Muscle layer of colon (tissue), 2 donors: Measurements from ENCODE around the gene PRKAG2.

Experiments
- H3K27ac ChIP-seq: one replicate; pipeline ENCODE4 v1.7.0; 2013; ENCODE audit warnings: low read depth, mild to moderate bottlenecking, low read length, moderate library complexity
- H3K27me3 ChIP-seq, 2 donors: one replicate each; pipeline ENCODE4 v1.7.0; 2013; ENCODE audit warnings: low read length in 2 of 2, mild to moderate bottlenecking in 2 of 2; ENCODE audit not compliant: insufficient read depth in 2 of 2, control insufficient read depth in 1 of 2
- H3K36me3 ChIP-seq: one replicate; pipeline ENCODE4 v1.7.0; 2013; ENCODE audit warnings: mild to moderate bottlenecking, low read length; ENCODE audit not compliant: insufficient read depth
- H3K4me1 ChIP-seq: one replicate; pipeline ENCODE4 v1.7.0; 2013; ENCODE audit warnings: mild to moderate bottlenecking, low read length; ENCODE audit not compliant: insufficient read depth
- H3K4me3 ChIP-seq, 2 donors: one replicate each; pipeline ENCODE4 v1.7.0; 2013; ENCODE audit warnings: low read length in 2 of 2, low read depth in 1 of 2, mild to moderate bottlenecking in 1 of 2, moderate library complexity in 1 of 2
- H3K9ac ChIP-seq: one replicate; pipeline ENCODE4 v1.7.0; 2013; ENCODE audit warnings: low read length
- H3K9me3 ChIP-seq: one replicate; pipeline ENCODE4 v1.7.0; 2013; ENCODE audit warnings: mild to moderate bottlenecking, low read length
- donor health status: abdominal sarcoma.
- donor health status: Adenocarcinoma of cecum.

PRKAG2 gene

DNA sequence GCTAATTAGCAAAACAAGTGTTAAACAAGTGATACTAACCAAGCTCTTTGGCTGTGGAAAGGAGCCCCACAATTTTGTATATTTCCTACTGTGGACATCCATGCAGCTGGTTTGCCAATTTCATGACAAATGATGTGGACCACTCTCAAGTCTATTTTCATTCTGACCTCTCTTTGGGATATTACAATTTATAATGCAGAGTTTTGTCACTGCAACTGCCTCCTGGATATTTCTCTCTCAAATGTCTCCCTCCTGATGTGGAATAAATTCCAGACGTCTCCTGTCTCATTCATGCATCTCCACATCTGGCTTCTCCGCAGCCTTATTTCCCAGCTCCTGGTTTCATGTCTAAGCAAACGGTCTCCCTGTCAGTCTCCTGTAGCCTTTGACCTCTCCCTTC, 276.6 kb downstream of the PRKAG2 start:
- Histone ChIP-seq H3K27ac (peak overlapping the region; percentile 5), H3K4me1 (peaks cover 27% of the 10 kb centered on the region)

DNA sequence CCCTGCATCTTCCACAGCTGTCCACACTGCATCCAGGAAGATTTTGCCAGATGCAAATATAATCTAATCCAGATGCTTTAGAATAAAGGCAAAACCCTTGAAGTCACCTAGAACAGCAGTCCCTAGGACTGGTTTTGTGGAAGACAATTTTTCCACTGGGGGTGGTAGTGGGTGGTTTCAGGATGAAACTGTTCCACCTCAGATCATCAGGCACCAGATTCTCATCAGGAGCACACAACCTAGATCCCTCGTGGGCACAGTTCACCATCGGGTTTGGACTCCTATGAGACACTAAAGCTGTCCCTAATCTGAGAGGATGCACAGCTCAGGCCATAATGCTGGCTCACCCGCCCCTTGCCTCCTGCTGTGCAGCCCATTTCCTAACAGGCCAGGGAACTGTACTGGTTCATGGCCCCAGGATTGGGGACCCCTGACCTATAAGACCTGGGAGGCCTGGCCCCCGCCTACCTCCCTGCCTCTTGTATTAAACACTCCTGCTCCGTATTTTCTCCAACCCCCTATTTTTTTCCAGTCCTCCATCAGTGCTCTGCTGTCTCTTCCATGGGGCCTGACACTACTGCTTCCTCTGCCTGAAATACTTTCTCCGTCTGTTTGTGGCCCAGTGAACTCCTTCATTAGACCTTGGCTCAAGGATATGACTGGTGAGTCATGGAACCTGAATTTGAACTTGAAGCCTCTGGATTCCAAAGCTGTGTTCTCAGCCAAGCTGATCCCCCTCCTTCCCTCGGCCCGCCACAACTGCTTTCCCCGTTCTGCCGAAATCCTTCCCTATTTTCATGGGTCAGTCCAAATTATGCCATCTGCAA, 277.3 kb downstream of the PRKAG2 start:
- Histone ChIP-seq H3K36me3 (no peaks in the 10 kb centered on the region), H3K27me3 (no peaks in the 10 kb centered on the region), H3K4me3 (peak overlapping the region; percentile 17 to 34), H3K9me3 (no peaks in the 10 kb centered on the region), H3K9ac (peak overlapping the region; percentile 18), H3K27ac (peak overlapping the region; percentile 48), H3K4me1 (peaks cover 27% of the 10 kb centered on the region)

More for the DNA sequence above, 276.6 kb downstream of the PRKAG2 start:
- H3K4me3 ChIP-seq: peak overlapping the region in 1 of 2 donors; percentile 17
- H3K9ac ChIP-seq: peak overlapping the region; percentile 18
- H3K9me3 ChIP-seq: no peaks in the 10 kb centered on the region
- H3K27me3 ChIP-seq: no peaks in the 10 kb centered on the region
- H3K36me3 ChIP-seq: no peaks in the 10 kb centered on the region

DNA sequence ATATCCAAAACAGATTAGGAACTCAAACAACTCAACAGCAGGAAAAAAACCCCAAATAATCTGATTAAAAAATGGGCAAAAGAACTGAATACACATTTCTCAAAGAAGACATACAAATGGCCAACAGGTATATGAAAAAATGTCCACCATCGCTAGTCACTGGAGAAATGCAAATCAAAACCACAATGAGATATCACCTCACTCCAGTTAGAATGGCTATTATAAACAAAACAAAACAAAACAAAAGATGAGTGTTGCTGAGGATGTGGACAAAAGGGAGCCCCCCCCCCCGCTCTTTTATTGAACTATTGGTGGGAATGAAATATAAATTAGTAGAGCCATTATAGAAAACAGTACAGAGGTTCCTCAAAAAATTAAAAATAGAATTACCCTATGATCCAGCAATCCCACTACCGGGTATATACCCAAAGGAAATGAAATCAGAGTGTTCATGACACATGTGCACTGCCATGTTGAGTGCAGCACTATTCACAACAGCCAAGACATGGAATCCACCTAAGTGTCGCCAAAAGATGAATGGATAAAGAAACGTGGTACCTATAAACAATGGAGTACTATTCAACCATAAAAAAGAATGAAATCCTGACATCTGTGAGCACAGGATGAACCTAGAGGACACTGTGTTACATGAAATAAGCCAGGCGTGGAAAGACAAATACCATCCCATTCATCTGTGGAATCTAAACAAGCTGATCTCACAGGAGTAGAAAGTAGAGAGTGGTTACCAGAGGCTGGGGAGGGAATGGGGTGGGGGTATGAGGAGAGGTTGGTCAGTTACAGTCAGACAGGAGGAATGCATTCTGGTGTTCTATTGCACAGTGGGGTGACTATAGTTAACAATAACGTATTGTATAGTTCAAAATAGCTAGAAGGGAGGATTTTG, 279.1 kb downstream of the PRKAG2 start:
- Histone ChIP-seq H3K27ac (no peak overlapping the region), H3K9ac (no peak overlapping the region), H3K4me1 (peaks cover 27% of the 10 kb centered on the region), H3K4me3 (no peak overlapping the region), H3K27me3 (no peaks in the 10 kb centered on the region), H3K9me3 (no peaks in the 10 kb centered on the region), H3K36me3 (peaks cover 4% of the 10 kb centered on the region)

GRCh38 chr7:151595702-151596350, 281.1 kb downstream of the PRKAG2 start:
- Histone ChIP-seq H3K27ac (no peak overlapping the region), H3K36me3 (peaks cover 7% of the 10 kb centered on the region), H3K9me3 (no peaks in the 10 kb centered on the region), H3K4me1 (peaks cover 27% of the 10 kb centered on the region), H3K4me3 (no peak overlapping the region), H3K27me3 (no peaks in the 10 kb centered on the region), H3K9ac (no peak overlapping the region)

GRCh38 chr7:151592868-151593486, 283.9 kb downstream of the PRKAG2 start:
- no peaks in the 10 kb centered on the region for H3K27me3 ChIP-seq
- H3K36me3 ChIP-seq: peaks cover 7% of the 10 kb centered on the region
- no peaks in the 10 kb centered on the region for H3K9me3 ChIP-seq
- H3K27ac ChIP-seq: no peak overlapping the region
- no peak overlapping the region for H3K9ac ChIP-seq
- no peak overlapping the region for H3K4me3 ChIP-seq
- H3K4me1 ChIP-seq: peaks cover 6% of the 10 kb centered on the region

DNA sequence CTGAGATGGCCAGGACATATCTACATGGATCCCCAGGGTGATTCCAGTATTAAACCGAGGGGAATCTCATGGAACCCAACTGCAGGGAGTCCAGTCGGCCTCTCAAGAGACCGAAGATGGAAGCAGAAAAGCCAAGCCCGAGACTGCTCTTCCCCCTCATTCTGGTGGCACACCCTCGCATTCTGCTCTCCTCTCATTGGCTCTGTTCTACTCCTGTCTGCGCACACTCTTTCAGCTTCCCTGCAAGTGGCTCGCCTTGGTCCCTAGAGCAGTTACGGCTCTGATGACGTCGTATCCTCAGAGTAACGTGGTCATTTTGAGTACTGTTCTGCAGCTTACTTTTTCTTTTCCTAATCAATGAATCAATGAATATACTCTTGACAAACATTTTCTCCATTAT, 284.6 kb downstream of the PRKAG2 start:
- Histone ChIP-seq H3K4me3 (no peak overlapping the region), H3K9me3 (no peaks in the 10 kb centered on the region), H3K4me1 (no peaks in the 10 kb centered on the region), H3K27me3 (no peaks in the 10 kb centered on the region), H3K36me3 (peaks cover 7% of the 10 kb centered on the region), H3K9ac (no peak overlapping the region), H3K27ac (no peak overlapping the region)

- Histone ChIP-seq H3K27me3 (no peaks in the 10 kb centered on the region), H3K9me3 (no peaks in the 10 kb centered on the region), H3K4me3 (no peak overlapping the region), H3K27ac (no peak overlapping the region), H3K4me1 (no peaks in the 10 kb centered on the region), H3K9ac (no peak overlapping the region), H3K36me3 (peaks cover 7% of the 10 kb centered on the region)
Observed at GRCh38 chr7:151591866-151592265, 285.0 kb downstream of the PRKAG2 start.

DNA sequence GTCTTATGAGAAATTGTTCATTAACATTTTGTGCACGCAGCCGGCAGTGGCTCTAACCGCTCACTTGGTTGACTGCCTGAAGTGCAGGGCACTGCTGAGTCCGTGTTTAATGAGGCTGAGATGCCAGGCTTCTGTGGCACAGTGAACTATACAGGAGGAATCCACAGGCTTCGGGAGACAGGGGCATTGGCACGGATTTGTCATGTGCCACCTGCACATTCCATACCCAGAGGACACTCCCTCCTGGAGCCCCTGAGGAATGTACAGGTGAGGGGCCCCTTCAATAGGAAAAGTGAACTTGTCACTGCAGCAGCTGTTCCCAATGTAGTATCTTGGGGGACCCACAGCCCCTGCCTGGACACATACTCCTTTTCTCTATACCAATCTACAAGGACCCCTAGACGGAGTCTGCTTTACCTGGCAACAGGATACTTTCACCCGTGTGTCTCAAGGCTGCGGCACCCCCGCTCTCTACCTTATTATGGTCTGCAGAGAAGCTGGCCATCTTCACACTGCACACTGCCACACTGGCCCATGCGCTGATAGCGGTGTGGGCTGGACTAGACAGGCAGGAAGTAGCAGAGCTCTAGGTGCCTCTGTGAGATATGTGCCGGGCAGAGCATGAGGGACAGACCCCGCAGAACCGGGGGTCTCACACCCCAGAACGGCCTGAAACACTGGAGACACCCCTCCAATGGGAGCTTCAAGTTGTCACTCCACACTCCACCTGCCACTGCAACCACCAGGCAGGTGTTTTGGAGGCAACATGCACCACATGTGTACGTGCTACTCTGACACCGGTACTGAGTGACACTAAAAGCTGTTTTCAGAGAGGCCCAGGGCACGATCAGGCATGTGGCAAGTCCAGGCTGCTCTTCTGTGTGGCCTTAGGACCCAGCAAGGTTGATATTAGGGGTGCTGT, 285.8 kb downstream of the PRKAG2 start:
- Histone ChIP-seq H3K9ac (no peak overlapping the region), H3K4me3 (no peak overlapping the region), H3K4me1 (no peaks in the 10 kb centered on the region), H3K27ac (no peak overlapping the region), H3K36me3 (peaks cover 7% of the 10 kb centered on the region), H3K27me3 (no peaks in the 10 kb centered on the region), H3K9me3 (no peaks in the 10 kb centered on the region)

- H3K27me3 ChIP-seq: no peaks in the 10 kb centered on the region
- H3K9ac ChIP-seq: no peak overlapping the region
- H3K9me3 ChIP-seq: no peaks in the 10 kb centered on the region
- no peak overlapping the region for H3K4me3 ChIP-seq
- no peaks in the 10 kb centered on the region for H3K4me1 ChIP-seq
- H3K27ac ChIP-seq: no peak overlapping the region
- peaks cover 7% of the 10 kb centered on the region for H3K36me3 ChIP-seq
Observed at GRCh38 chr7:151590071-151590849, 286.7 kb downstream of the PRKAG2 start.

- H3K4me1 ChIP-seq: no peaks in the 10 kb centered on the region
- H3K9ac ChIP-seq: no peak overlapping the region
- no peak overlapping the region for H3K27ac ChIP-seq
- H3K9me3 ChIP-seq: no peaks in the 10 kb centered on the region
- no peaks in the 10 kb centered on the region for H3K27me3 ChIP-seq
- H3K4me3 ChIP-seq: no peak overlapping the region
- peaks cover 4% of the 10 kb centered on the region for H3K36me3 ChIP-seq
Observed at GRCh38 chr7:151588982-151589381, 287.9 kb downstream of the PRKAG2 start.
